HFFc6 (cell line): ENCODE results near the gene CNTN5. TPM values are rescaled to one million over a fixed set of nuclear protein-coding genes. Genes with fewer than 3 reads are reported as not detected.

Experiments used
- DNase-seq: peaks from one replicate; pipeline ENCODE4 v3.0.0-alpha.2; 2018
- H3K27ac Mint-ChIP-seq: 2 replicates; pipeline ENCODE4 v1.8.0; 2020; ENCODE audit warnings: mild to moderate bottlenecking, mixed read lengths
- H3K27me3 Mint-ChIP-seq: 2 replicates; pipeline ENCODE4 v1.8.0; 2021; ENCODE audit warnings: mild to moderate bottlenecking, moderate library complexity, mixed read lengths; ENCODE audit not compliant: insufficient read depth
- H3K36me3 Mint-ChIP-seq: 2 replicates; pipeline ENCODE4 v1.8.0; 2021; ENCODE audit warnings: low read depth, mixed read lengths
- H3K4me1 Mint-ChIP-seq: 2 replicates; pipeline ENCODE4 v1.8.0; 2020; ENCODE audit warnings: low read depth, mixed read lengths
- H3K4me3 Mint-ChIP-seq: 2 replicates; pipeline ENCODE4 v1.8.0; 2020; ENCODE audit warnings: mild to moderate bottlenecking, moderate library complexity, mixed read lengths
- H3K9me3 Mint-ChIP-seq: 2 replicates; pipeline ENCODE4 v1.8.0; 2020; ENCODE audit warnings: mild to moderate bottlenecking, mixed read lengths
- total RNA-seq, 6 experiments: library from RNA; stranded (reverse); fragmentation: NEBNext Ultra II Directional; extraction: Animal tissue kit (Norgen Biotek cat#: 25700); gene quantifications; 2 replicates in 1 of 6; 3 replicates in 5 of 6; pipeline ENCODE4 v1.2.3, GENCODE V29; 2021
- TF ChIP-seq, protein P1 (sequence below): fragments of 200-600 bp; sonication (generic); IDR thresholded peaks from 2 replicates; pipeline ENCODE4 v1.5.0; 2021; ENCODE audit warnings: antibody characterized with exemption, mild to moderate bottlenecking

The CNTN5 gene
- total RNA-seq, 6 experiments from 2014 or later, result not detected

DNA sequence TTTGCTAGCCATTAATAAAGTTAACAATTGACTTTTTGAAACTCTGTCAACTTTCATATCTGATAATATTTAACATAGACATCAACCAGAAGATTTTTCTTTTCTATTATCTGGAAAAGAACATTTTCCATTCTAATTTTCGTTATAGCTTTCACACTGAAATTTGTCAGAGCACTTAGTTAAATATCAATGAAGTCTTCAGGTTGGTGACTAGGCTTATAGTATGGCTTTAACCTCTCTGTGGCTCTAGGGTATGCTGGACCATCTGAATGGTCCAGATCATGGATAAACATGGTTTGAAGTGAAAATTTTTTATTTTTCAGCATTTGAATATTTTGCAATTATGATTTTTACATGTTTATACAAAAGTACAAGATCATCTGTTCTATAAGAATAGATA lies 548.1 kb downstream of the CNTN5 start:
- DNase-seq, result no peak
- Mint-ChIP-seq H3K27ac (no peak overlapping the region), H3K4me1 (no peaks in the 10 kb centered on the region), H3K9me3 (peaks cover 5% of the 10 kb centered on the region), H3K27me3 (no peaks in the 10 kb centered on the region), H3K4me3 (no peak overlapping the region), H3K36me3 (no peaks in the 10 kb centered on the region)
- TF ChIP-seq, protein P1, sequence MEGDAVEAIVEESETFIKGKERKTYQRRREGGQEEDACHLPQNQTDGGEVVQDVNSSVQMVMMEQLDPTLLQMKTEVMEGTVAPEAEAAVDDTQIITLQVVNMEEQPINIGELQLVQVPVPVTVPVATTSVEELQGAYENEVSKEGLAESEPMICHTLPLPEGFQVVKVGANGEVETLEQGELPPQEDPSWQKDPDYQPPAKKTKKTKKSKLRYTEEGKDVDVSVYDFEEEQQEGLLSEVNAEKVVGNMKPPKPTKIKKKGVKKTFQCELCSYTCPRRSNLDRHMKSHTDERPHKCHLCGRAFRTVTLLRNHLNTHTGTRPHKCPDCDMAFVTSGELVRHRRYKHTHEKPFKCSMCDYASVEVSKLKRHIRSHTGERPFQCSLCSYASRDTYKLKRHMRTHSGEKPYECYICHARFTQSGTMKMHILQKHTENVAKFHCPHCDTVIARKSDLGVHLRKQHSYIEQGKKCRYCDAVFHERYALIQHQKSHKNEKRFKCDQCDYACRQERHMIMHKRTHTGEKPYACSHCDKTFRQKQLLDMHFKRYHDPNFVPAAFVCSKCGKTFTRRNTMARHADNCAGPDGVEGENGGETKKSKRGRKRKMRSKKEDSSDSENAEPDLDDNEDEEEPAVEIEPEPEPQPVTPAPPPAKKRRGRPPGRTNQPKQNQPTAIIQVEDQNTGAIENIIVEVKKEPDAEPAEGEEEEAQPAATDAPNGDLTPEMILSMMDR, result no peak

DNA sequence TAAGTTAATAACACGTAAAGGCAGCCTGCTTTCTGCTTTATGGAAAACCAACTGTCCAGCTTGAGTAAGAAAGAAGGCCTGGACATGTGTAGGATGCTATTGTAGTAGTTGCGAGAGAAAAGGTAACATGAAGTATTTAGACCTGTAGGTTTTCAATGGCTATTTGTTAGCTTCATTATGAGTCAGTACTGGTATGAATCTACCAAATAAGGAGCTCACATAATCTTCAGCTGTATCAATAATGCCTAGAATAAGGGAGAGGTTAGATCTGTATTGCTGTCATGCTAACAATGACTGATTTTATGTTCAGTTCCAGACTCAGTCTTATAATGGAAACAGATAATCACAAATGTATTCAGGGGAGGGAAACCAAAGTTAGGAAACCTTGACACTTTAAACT lies 550.3 kb downstream of the CNTN5 start:
- Mint-ChIP-seq H3K27me3 (no peaks in the 10 kb centered on the region), H3K9me3 (peaks cover 27% of the 10 kb centered on the region), H3K27ac (no peak overlapping the region), H3K4me3 (no peak overlapping the region), H3K4me1 (no peaks in the 10 kb centered on the region), H3K36me3 (no peaks in the 10 kb centered on the region; the same call in 1 of the 2 replicates)
- DNase-seq, result no peak
- TF ChIP-seq, protein P1, result no peak

DNA sequence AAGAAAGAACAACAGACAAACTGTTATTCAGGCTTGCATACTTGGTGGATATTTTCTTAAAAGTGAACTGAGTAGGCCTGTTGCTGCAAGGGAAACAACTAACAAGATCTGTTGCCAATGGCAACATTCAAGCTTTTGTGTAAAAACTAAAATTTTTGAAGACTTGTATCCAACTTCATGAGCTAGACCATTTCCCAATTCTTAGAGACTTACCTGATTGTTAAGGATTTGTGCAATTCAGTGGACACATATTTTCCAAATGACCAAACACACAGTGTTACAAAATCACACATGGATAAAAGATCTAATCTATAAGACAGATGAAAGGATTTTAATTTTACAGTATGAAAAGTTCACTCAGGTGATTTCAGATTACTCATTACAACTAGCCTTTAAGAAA lies 564.1 kb downstream of the CNTN5 start:
- H3K4me3 Mint-ChIP-seq, result no peak overlapping the region
- no peaks in the 10 kb centered on the region for H3K4me1 Mint-ChIP-seq
- DNase-seq, result no peak
- H3K27me3 Mint-ChIP-seq, result no peaks in the 10 kb centered on the region
- TF ChIP-seq, protein P1, result no peak
- no peaks in the 10 kb centered on the region; the same call in 1 of the 2 replicates for H3K36me3 Mint-ChIP-seq
- H3K9me3 Mint-ChIP-seq, result peaks cover 38% of the 10 kb centered on the region
- no peak overlapping the region for H3K27ac Mint-ChIP-seq

DNA sequence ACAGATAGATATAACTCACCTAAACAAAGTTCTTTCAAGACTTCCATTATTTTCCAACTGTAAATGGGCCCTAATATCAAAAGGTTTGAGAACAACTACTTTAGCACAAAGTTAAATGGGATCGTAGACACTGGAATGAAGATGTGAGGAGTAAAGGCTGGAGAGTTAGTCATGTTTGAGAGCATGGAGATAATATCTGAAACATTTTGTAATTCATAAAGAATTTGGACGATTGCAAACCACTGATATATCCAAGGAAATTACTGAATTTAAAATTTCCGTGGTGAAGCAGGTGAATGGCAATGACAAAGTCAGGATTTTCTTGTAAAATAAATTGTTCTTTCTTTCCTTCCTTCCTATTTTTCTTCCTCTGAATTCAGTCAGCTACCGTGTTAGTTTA lies 564.9 kb downstream of the CNTN5 start:
- Mint-ChIP-seq H3K9me3 (peaks cover 40% of the 10 kb centered on the region), H3K4me1 (no peaks in the 10 kb centered on the region), H3K27ac (no peak overlapping the region), H3K4me3 (no peak overlapping the region), H3K36me3 (no peaks in the 10 kb centered on the region; the same call in 1 of the 2 replicates), H3K27me3 (no peaks in the 10 kb centered on the region)
- TF ChIP-seq, protein P1, result no peak
- no peak for DNase-seq

DNA sequence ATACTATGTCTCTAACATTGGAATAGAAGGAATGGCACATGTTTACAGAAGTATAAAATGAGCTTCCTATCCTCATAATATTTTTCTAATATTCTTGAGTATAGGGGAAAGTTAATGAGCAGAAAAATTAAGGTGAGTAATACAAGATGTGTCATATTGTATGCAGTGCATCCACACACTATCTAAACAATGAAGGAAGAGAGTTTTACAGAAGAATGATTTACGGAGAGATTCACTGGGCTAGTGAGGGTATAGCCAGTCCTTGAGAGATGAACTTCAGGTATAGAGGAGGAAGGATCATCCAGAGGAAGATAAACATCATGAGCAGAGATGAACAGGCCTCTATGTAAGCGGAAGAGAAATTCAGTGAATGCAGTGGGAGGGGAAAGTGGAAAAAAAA lies 569.0 kb downstream of the CNTN5 start:
- Mint-ChIP-seq H3K36me3 (peaks cover 5% of the 10 kb centered on the region; the same call in 1 of the 2 replicates), H3K27ac (no peak overlapping the region), H3K4me1 (no peaks in the 10 kb centered on the region), H3K9me3 (peaks cover 46% of the 10 kb centered on the region), H3K4me3 (no peak overlapping the region), H3K27me3 (no peaks in the 10 kb centered on the region)
- TF ChIP-seq, protein P1, result no peak
- no peak for DNase-seq

DNA sequence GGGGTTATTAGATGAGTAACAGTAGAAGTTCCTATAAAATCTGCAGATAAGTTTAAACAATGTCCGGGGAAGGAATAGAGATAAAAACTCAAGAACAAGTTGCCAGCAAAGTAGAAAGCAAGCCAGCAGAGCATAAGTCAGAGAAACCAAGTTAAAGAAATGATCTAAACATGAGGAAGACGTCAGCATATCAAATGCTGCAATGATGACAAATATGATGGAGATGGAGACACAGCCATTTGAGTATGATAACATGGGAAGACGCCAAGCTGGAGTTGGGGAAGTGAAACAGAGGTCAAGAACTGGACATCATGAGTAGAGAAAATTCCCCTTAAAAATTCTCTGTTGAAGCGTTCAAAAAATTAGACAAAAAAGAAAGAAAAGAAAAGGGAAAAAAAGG lies 571.5 kb downstream of the CNTN5 start:
- Mint-ChIP-seq H3K4me3 (no peak overlapping the region), H3K9me3 (peaks cover 44% of the 10 kb centered on the region), H3K36me3 (peaks cover 5% of the 10 kb centered on the region; the same call in 1 of the 2 replicates), H3K4me1 (no peaks in the 10 kb centered on the region), H3K27ac (no peak overlapping the region), H3K27me3 (no peaks in the 10 kb centered on the region)
- no peak for DNase-seq
- TF ChIP-seq, protein P1, result no peak
